Liver (tissue), 9 donors: ENCODE results near the gene CRACR2B. TPM values are rescaled to one million over a fixed set of nuclear protein-coding genes. Genes with fewer than 3 reads are reported as not detected.

Source experiments
- DNase-seq: peaks from one replicate; pipeline ENCODE4 v3.0.0-alpha.2; 2017; ENCODE audit warnings: low spot score
- H3K27ac ChIP-seq, 2 donors: one replicate each; pipeline ENCODE4 v1.7.0; 2013; ENCODE audit warnings: inconsistent platforms in 2 of 2, low read length in 2 of 2, control low read depth in 1 of 2, low read depth in 1 of 2, mild to moderate bottlenecking in 1 of 2
- H3K27me3 ChIP-seq, 4 donors: one replicate each; pipeline versions ENCODE4 v1.6.1 to v1.7.0; 2013; ENCODE audit warnings: low read length in 3 of 4, inconsistent platforms in 1 of 4, mild to moderate bottlenecking in 1 of 4, moderate library complexity in 1 of 4; ENCODE audit not compliant: control insufficient read depth in 4 of 4, insufficient read depth in 4 of 4
- H3K36me3 ChIP-seq, 4 donors: one replicate each; pipeline versions ENCODE4 v1.6.1 to v1.7.0; 2013; ENCODE audit warnings: low read length in 3 of 4, mild to moderate bottlenecking in 3 of 4, low read depth in 1 of 4, moderate library complexity in 1 of 4; ENCODE audit not compliant: control insufficient read depth in 4 of 4, insufficient read depth in 3 of 4
- H3K4me1 ChIP-seq, 4 donors: one replicate each; pipeline versions ENCODE4 v1.6.1 to v1.7.0; 2013; ENCODE audit warnings: low read length in 3 of 4, mild to moderate bottlenecking in 3 of 4, moderate library complexity in 1 of 4; ENCODE audit not compliant: control insufficient read depth in 4 of 4, insufficient read depth in 4 of 4
- H3K4me3 ChIP-seq, 3 donors: one replicate each; pipeline versions ENCODE4 v1.6.1 to v1.7.0; 2013; ENCODE audit warnings: low read length in 3 of 3, control low read depth in 1 of 3, low read depth in 1 of 3, mild to moderate bottlenecking in 1 of 3
- H3K9ac ChIP-seq, 2 donors: one replicate each; pipeline ENCODE4 v1.7.0; 2013; ENCODE audit warnings: low read length in 2 of 2, mild to moderate bottlenecking in 2 of 2, moderate library complexity in 2 of 2, control low read depth in 1 of 2, low read depth in 1 of 2
- H3K9me3 ChIP-seq, 4 donors: one replicate each; pipeline versions ENCODE4 v1.6.1 to v1.7.0; 2013; ENCODE audit warnings: low read length in 3 of 4; ENCODE audit not compliant: control insufficient read depth in 4 of 4
- ATF3 ChIP-seq: IDR thresholded peaks from 2 replicates; pipeline ENCODE4 v1.6.1; 2016; ENCODE audit warnings: antibody characterized with exemption
- EGR1 ChIP-seq, 2 donors: IDR thresholded peaks; 2 replicates each; pipeline ENCODE4 v1.6.1; 2016 to 2018; ENCODE audit warnings: antibody characterized with exemption in 2 of 2, low read depth in 2 of 2
- FOXA1 ChIP-seq: IDR thresholded peaks from 2 replicates; pipeline ENCODE4 v1.6.1; 2016; ENCODE audit warnings: antibody characterized with exemption
- FOXA2 ChIP-seq: IDR thresholded peaks from 2 replicates; pipeline ENCODE4 v1.6.1; 2016; ENCODE audit warnings: antibody characterized with exemption
- GABPA ChIP-seq, 2 donors: IDR thresholded peaks in 1 of 2; conservative IDR thresholded peaks in 1 of 2; 2 replicates each; pipeline ENCODE4 v1.6.1; 2016; ENCODE audit warnings: antibody characterized with exemption in 2 of 2, mild to moderate bottlenecking in 1 of 2, moderate library complexity in 1 of 2
- HNF4A ChIP-seq, 2 donors: conservative IDR thresholded peaks; 2 replicates each; pipeline ENCODE4 v1.6.1; 2016; ENCODE audit warnings: antibody characterized with exemption in 2 of 2, mild to moderate bottlenecking in 2 of 2
- HNF4G ChIP-seq: IDR thresholded peaks from 2 replicates; pipeline ENCODE4 v1.6.1; 2016; ENCODE audit warnings: antibody characterized with exemption
- JUND ChIP-seq, 2 donors: IDR thresholded peaks; 2 replicates each; pipeline ENCODE4 v1.6.1; 2016; ENCODE audit warnings: antibody characterized with exemption in 2 of 2
- MAX ChIP-seq: IDR thresholded peaks from 2 replicates; pipeline ENCODE4 v1.6.1; 2016; ENCODE audit warnings: antibody characterized with exemption
- NR2F2 ChIP-seq: IDR thresholded peaks from 2 replicates; pipeline ENCODE4 v1.6.1; 2016; ENCODE audit warnings: antibody characterized with exemption
- RAD21 ChIP-seq, 2 donors: IDR thresholded peaks; 2 replicates each; pipeline ENCODE4 v1.6.1; 2016; ENCODE audit warnings: antibody characterized with exemption in 2 of 2, mild to moderate bottlenecking in 2 of 2
- RXRA ChIP-seq, 2 donors: IDR thresholded peaks; 2 replicates each; pipeline ENCODE4 v1.6.1; 2017 to 2018; ENCODE audit warnings: antibody characterized with exemption in 2 of 2, mild to moderate bottlenecking in 1 of 2
- SP1 ChIP-seq: IDR thresholded peaks from 2 replicates; pipeline ENCODE4 v1.6.1; 2018; ENCODE audit warnings: antibody characterized with exemption, mild to moderate bottlenecking
- TAF1 ChIP-seq: conservative IDR thresholded peaks from 2 replicates; pipeline ENCODE4 v1.6.1; 2016; ENCODE audit warnings: antibody characterized with exemption, mild to moderate bottlenecking
- YY1 ChIP-seq: IDR thresholded peaks from 2 replicates; pipeline ENCODE4 v1.6.1; 2016; ENCODE audit warnings: antibody characterized with exemption, mild to moderate bottlenecking
- ZBTB33 ChIP-seq: IDR thresholded peaks from 2 replicates; pipeline ENCODE4 v1.6.1; 2016; ENCODE audit warnings: antibody characterized with exemption
- WGBS: extraction: QIAGEN DNeasy Blood & Tissue Kit; methylation state at CpG from one replicate; pipeline ENCODE4 v1.1.7; 2013; 5-methylcytosine and 5-hydroxymethylcytosine counted together
- polyA plus RNA-seq, 2 donors: library from polyadenylated mRNA; stranded (reverse) in 1 of 2; unstranded in 1 of 2; fragments of 200-250 nt in 1 of 2; fragments of >200 nt in 1 of 2; fragmentation: Nextera tagmentation in 1 of 2; extraction: Ambion mirVana in 1 of 2; gene quantifications; one replicate each; pipeline versions ENCODE4 v1.2.1 to v1.2.3, GENCODE V29; 2013 to 2015
- total RNA-seq, 2 donors: library from RNA; depleted of rRNA; stranded (reverse); fragments of >200 nt; gene quantifications; one replicate each; pipeline ENCODE4 v1.2.3, GENCODE V29; 2014
- donor health status: healthy.
- donor health status: healthy.
- donor health status: healthy.
- donor health status: healthy.
- donor health status: healthy.

Gene CRACR2B
- total and polyA plus RNA-seq, 4 donors = 0.14 to 2.9 (median 2.2) TPM

- no peak overlapping the region for H3K27ac ChIP-seq
- 74% methylated on average over 8 of the region's 8 CpGs for WGBS
- TF ChIP-seq RAD21 (IDR thresholded peaks at IDR 0.05) = no peak
- no peak for TF ChIP-seq FOXA2
- TF ChIP-seq HNF4A (conservative IDR thresholded peaks at IDR 0.05) = no peak
- no peak for TF ChIP-seq NR2F2
- no peak for TF ChIP-seq JUND (IDR thresholded peaks at IDR 0.05)
- TF ChIP-seq EGR1 (IDR thresholded peaks at IDR 0.05; ENCODE audit: low read depth in 2 of 2) = no peak
- no peak for TF ChIP-seq MAX
- no peak for TF ChIP-seq TAF1
- TF ChIP-seq YY1 = no peak
- no peak for TF ChIP-seq SP1
- no peak for TF ChIP-seq FOXA1
- no peak for TF ChIP-seq ATF3
Measured at GRCh38 chr11:856397-856796, 28.7 kb downstream of the CRACR2B start.

GRCh38 chr11:858053-858761 lies 30.5 kb downstream of the CRACR2B start:
- WGBS = 86% methylated on average over 27 of the region's 27 CpGs
- no peaks in the 10 kb centered on the region for H3K36me3 ChIP-seq
- no peak for DNase-seq

More at GRCh38 chr11:856397-856796, 28.7 kb downstream of the CRACR2B start:
- Histone ChIP-seq H3K36me3 (no peaks in the 10 kb centered on the region), H3K9ac (no peak overlapping the region), H3K27me3 (no peaks in the 10 kb centered on the region), H3K4me1 (peaks cover 0 to 7% (median 3%) of the 10 kb centered on the region in 4 donors), H3K9me3 (no peaks in the 10 kb centered on the region), H3K4me3 (no peak overlapping the region)
- DNase-seq = no peak

More at GRCh38 chr11:858053-858761, 30.5 kb downstream of the CRACR2B start:
- Histone ChIP-seq H3K4me3 (no peak overlapping the region), H3K27me3 (no peaks in the 10 kb centered on the region), H3K27ac (no peak overlapping the region), H3K9me3 (no peaks in the 10 kb centered on the region), H3K9ac (no peak overlapping the region), H3K4me1 (peaks cover 0 to 7% (median 3%) of the 10 kb centered on the region in 4 donors)
- no peak for TF ChIP-seq HNF4A (conservative IDR thresholded peaks at IDR 0.05)
- TF ChIP-seq ZBTB33 = no peak
- TF ChIP-seq NR2F2 = no peak
- no peak for TF ChIP-seq EGR1 (IDR thresholded peaks at IDR 0.05; ENCODE audit: low read depth in 2 of 2)
- no peak for TF ChIP-seq FOXA2
- TF ChIP-seq GABPA (IDR thresholded peaks at IDR 0.05 in 1 of 2, conservative IDR thresholded peaks at IDR 0.05 in 1 of 2) = no peak
- TF ChIP-seq ATF3 = no peak
- no peak for TF ChIP-seq JUND (IDR thresholded peaks at IDR 0.05)
- TF ChIP-seq SP1 = no peak
- TF ChIP-seq YY1 = no peak
- TF ChIP-seq RXRA (IDR thresholded peaks at IDR 0.05) = no peak
- TF ChIP-seq HNF4G = no peak
